Measurements from ENCODE around the gene GNB2. TPM values are rescaled to one million over a fixed set of nuclear protein-coding genes. Genes with fewer than 3 reads are reported as not detected.

GNB2 gene
- total RNA-seq, 4 donors from 2014 or later: 148 to 232 (median 186) TPM

DNA sequence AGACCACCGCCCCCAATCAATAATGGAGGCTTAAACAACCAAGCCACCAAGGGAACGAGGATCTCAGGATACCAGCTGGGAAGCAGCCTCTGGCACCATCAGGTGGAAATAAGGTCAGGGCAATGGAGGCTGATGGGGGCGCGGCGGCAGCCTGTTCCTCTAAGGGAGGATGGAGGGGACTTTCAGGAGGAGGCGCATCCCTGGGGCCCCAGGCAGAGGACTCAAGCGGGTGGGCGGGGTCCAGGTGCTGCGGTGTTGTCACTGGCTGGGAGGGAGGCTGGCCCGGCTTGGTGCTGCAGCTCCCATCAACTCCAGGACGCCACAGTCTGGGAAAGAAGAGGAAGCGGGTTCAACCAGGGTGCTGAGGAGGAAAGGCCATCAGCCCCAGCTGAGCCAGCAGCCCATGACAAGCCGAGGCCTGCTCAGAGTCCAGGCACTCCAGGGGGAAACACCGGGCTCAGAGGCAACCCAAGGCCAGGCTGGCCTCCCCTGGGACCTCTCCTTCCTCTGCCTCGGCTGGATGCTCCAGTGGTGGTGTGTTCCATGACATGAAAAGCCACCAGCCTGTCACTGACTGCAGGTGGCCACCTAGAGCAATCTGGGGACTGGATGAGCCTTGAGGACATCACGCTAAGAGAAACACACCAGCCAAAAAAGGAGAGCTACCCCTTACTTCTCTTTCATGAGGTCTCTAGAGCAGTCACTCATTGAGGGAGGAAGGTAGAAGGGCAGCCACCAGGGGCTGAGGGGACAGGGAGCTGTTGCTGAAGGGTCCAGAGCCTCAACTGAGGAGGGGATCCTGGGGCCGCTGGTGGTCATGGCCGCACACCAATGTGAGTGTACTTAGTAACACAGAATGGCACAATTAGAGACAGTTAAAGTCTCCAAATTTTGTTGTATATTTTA is 15.9 kb downstream of the GNB2 start:
- TF ChIP-seq, protein P1, sequence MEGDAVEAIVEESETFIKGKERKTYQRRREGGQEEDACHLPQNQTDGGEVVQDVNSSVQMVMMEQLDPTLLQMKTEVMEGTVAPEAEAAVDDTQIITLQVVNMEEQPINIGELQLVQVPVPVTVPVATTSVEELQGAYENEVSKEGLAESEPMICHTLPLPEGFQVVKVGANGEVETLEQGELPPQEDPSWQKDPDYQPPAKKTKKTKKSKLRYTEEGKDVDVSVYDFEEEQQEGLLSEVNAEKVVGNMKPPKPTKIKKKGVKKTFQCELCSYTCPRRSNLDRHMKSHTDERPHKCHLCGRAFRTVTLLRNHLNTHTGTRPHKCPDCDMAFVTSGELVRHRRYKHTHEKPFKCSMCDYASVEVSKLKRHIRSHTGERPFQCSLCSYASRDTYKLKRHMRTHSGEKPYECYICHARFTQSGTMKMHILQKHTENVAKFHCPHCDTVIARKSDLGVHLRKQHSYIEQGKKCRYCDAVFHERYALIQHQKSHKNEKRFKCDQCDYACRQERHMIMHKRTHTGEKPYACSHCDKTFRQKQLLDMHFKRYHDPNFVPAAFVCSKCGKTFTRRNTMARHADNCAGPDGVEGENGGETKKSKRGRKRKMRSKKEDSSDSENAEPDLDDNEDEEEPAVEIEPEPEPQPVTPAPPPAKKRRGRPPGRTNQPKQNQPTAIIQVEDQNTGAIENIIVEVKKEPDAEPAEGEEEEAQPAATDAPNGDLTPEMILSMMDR (IDR thresholded peaks at IDR 0.05; ENCODE audit: low read depth): no peak

DNA sequence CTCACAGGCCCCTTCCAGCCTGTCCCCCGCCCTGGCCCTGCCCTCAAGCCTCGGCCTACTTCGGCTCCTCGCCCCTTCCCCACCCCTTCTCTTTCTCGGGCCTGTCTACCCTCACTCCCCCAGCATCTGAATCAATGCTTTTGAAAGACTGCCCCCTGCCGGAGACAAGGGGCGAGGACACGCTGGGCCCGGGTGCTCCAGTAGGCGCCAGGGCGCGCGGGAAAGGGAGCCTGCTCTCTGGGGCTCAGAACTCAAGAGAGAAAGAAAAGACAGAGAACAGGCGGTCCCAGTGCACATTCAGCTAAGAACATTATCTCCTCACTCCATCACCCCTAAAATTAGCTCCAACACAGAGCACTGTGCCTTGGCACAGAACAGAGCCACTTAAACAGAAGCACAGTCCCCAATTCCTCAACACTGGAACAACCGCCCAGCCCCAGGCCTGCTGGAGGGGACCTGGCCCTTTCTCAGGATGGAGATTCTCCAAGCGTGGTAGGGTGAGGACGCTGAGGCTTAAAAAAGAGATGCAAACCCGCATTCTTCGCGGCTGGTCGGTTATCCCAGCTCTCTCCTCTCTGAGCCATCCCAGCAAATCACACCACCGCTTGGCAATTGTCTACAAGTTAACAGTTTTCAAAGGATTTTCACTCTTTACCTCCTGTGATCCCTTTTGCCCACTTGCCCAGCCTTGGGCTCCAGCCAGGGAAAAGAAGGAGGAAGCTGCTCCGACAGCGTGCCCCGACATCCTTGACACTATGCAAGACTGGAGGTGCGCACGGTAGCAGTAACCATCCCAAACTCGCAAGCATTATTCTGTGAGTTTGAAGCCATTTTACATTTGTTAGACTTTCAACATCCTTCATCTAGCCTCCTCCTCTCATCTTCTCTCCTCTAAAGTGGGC is 18.4 kb downstream of the GNB2 start:
- TF ChIP-seq, protein P1 (IDR thresholded peaks at IDR 0.05; ENCODE audit: low read depth): no peak

DNA sequence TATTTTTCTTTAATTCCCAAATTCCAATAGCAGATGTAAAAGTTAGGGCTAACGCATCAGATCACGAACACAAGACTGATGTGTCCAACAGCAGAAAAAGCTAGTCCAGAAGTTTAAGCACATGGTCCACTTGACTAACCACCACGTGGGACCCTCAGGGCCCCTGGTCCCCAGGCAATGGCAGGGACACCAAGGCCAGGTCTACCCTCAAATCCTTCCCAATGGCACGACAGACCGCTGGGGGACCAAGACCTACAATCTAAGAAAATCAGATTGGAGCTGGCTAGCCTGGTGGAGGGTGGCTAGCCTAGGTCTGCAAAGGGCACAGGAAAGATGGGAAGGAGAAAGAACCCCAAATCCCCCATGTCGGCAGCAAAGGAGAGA is 19.0 kb downstream of the GNB2 start:
- TF ChIP-seq, protein P1 (IDR thresholded peaks at IDR 0.05; ENCODE audit: low read depth): no peak

GRCh38 chr7:100693312-100694097 is 20.0 kb downstream of the GNB2 start:
- TF ChIP-seq, protein P1 (IDR thresholded peaks at IDR 0.05; ENCODE audit: low read depth): no peak

GRCh38 chr7:100694098-100694745 is 20.7 kb downstream of the GNB2 start, which contains the start of gene GIGYF1:
TSS of gene GIGYF1 (minus strand) at chr7:100694250. CDS start at chr7:100688238, 6,012 bp downstream.
- TF ChIP-seq, protein P1 (IDR thresholded peaks at IDR 0.05; ENCODE audit: low read depth): no peak

- TF ChIP-seq, protein P1 (IDR thresholded peaks at IDR 0.05; ENCODE audit: low read depth): no peak
Measured at GRCh38 chr7:100696123-100696521, 22.6 kb downstream of the GNB2 start.
